Liver (tissue), 9 donors: Measurements from ENCODE around the gene BCAS4. TPM values are rescaled to one million over a fixed set of nuclear protein-coding genes. Genes with fewer than 3 reads are reported as not detected.

Source experiments
- DNase-seq: peaks from one replicate; pipeline ENCODE4 v3.0.0-alpha.2; 2017; ENCODE audit warnings: low spot score
- H3K27ac ChIP-seq, 2 donors: one replicate each; pipeline ENCODE4 v1.7.0; 2013; ENCODE audit warnings: inconsistent platforms in 2 of 2, low read length in 2 of 2, control low read depth in 1 of 2, low read depth in 1 of 2, mild to moderate bottlenecking in 1 of 2
- H3K27me3 ChIP-seq, 4 donors: one replicate each; pipeline versions ENCODE4 v1.6.1 to v1.7.0; 2013; ENCODE audit warnings: low read length in 3 of 4, inconsistent platforms in 1 of 4, mild to moderate bottlenecking in 1 of 4, moderate library complexity in 1 of 4; ENCODE audit not compliant: control insufficient read depth in 4 of 4, insufficient read depth in 4 of 4
- H3K36me3 ChIP-seq, 4 donors: one replicate each; pipeline versions ENCODE4 v1.6.1 to v1.7.0; 2013; ENCODE audit warnings: low read length in 3 of 4, mild to moderate bottlenecking in 3 of 4, low read depth in 1 of 4, moderate library complexity in 1 of 4; ENCODE audit not compliant: control insufficient read depth in 4 of 4, insufficient read depth in 3 of 4
- H3K4me1 ChIP-seq, 4 donors: one replicate each; pipeline versions ENCODE4 v1.6.1 to v1.7.0; 2013; ENCODE audit warnings: low read length in 3 of 4, mild to moderate bottlenecking in 3 of 4, moderate library complexity in 1 of 4; ENCODE audit not compliant: control insufficient read depth in 4 of 4, insufficient read depth in 4 of 4
- H3K4me3 ChIP-seq, 3 donors: one replicate each; pipeline versions ENCODE4 v1.6.1 to v1.7.0; 2013; ENCODE audit warnings: low read length in 3 of 3, control low read depth in 1 of 3, low read depth in 1 of 3, mild to moderate bottlenecking in 1 of 3
- H3K9ac ChIP-seq, 2 donors: one replicate each; pipeline ENCODE4 v1.7.0; 2013; ENCODE audit warnings: low read length in 2 of 2, mild to moderate bottlenecking in 2 of 2, moderate library complexity in 2 of 2, control low read depth in 1 of 2, low read depth in 1 of 2
- H3K9me3 ChIP-seq, 4 donors: one replicate each; pipeline versions ENCODE4 v1.6.1 to v1.7.0; 2013; ENCODE audit warnings: low read length in 3 of 4; ENCODE audit not compliant: control insufficient read depth in 4 of 4
- ATF3 ChIP-seq: IDR thresholded peaks from 2 replicates; pipeline ENCODE4 v1.6.1; 2016; ENCODE audit warnings: antibody characterized with exemption
- CTCF ChIP-seq: fragments of 150-350 bp; IDR thresholded peaks from 2 replicates; pipeline ENCODE4 v1.5.1; 2017; ENCODE audit warnings: improper control_type of control experiment, low read depth, low read length; ENCODE audit not compliant: missing input control
- EGR1 ChIP-seq, 2 donors: IDR thresholded peaks; 2 replicates each; pipeline ENCODE4 v1.6.1; 2016 to 2018; ENCODE audit warnings: antibody characterized with exemption in 2 of 2, low read depth in 2 of 2
- FOXA1 ChIP-seq: IDR thresholded peaks from 2 replicates; pipeline ENCODE4 v1.6.1; 2016; ENCODE audit warnings: antibody characterized with exemption
- GABPA ChIP-seq, 2 donors: IDR thresholded peaks in 1 of 2; conservative IDR thresholded peaks in 1 of 2; 2 replicates each; pipeline ENCODE4 v1.6.1; 2016; ENCODE audit warnings: antibody characterized with exemption in 2 of 2, mild to moderate bottlenecking in 1 of 2, moderate library complexity in 1 of 2
- HNF4G ChIP-seq: IDR thresholded peaks from 2 replicates; pipeline ENCODE4 v1.6.1; 2016; ENCODE audit warnings: antibody characterized with exemption
- JUND ChIP-seq, 2 donors: IDR thresholded peaks; 2 replicates each; pipeline ENCODE4 v1.6.1; 2016; ENCODE audit warnings: antibody characterized with exemption in 2 of 2
- NR2F2 ChIP-seq: IDR thresholded peaks from 2 replicates; pipeline ENCODE4 v1.6.1; 2016; ENCODE audit warnings: antibody characterized with exemption
- REST ChIP-seq: IDR thresholded peaks from 2 replicates; pipeline ENCODE4 v1.6.1; 2016; ENCODE audit warnings: antibody characterized with exemption, mild to moderate bottlenecking
- RXRA ChIP-seq, 2 donors: IDR thresholded peaks; 2 replicates each; pipeline ENCODE4 v1.6.1; 2017 to 2018; ENCODE audit warnings: antibody characterized with exemption in 2 of 2, mild to moderate bottlenecking in 1 of 2
- SP1 ChIP-seq: IDR thresholded peaks from 2 replicates; pipeline ENCODE4 v1.6.1; 2018; ENCODE audit warnings: antibody characterized with exemption, mild to moderate bottlenecking
- TAF1 ChIP-seq: conservative IDR thresholded peaks from 2 replicates; pipeline ENCODE4 v1.6.1; 2016; ENCODE audit warnings: antibody characterized with exemption, mild to moderate bottlenecking
- YY1 ChIP-seq: IDR thresholded peaks from 2 replicates; pipeline ENCODE4 v1.6.1; 2016; ENCODE audit warnings: antibody characterized with exemption, mild to moderate bottlenecking
- WGBS: extraction: QIAGEN DNeasy Blood & Tissue Kit; methylation state at CpG from one replicate; pipeline ENCODE4 v1.1.7; 2013; 5-methylcytosine and 5-hydroxymethylcytosine counted together
- polyA plus RNA-seq, 2 donors: library from polyadenylated mRNA; stranded (reverse) in 1 of 2; unstranded in 1 of 2; fragments of 200-250 nt in 1 of 2; fragments of >200 nt in 1 of 2; fragmentation: Nextera tagmentation in 1 of 2; extraction: Ambion mirVana in 1 of 2; gene quantifications; one replicate each; pipeline versions ENCODE4 v1.2.1 to v1.2.3, GENCODE V29; 2013 to 2015
- total RNA-seq, 2 donors: library from RNA; depleted of rRNA; stranded (reverse); fragments of >200 nt; gene quantifications; one replicate each; pipeline ENCODE4 v1.2.3, GENCODE V29; 2014
- TF ChIP-seq, protein P1 (sequence below): IDR thresholded peaks from 2 replicates; pipeline ENCODE4 v1.6.1; 2016; ENCODE audit warnings: antibody characterized with exemption
- TF ChIP-seq, protein P2 (sequence below): IDR thresholded peaks from 2 replicates; pipeline ENCODE4 v1.6.1; 2016; ENCODE audit warnings: antibody characterized with exemption
- donor health status: healthy.
- donor health status: healthy.
- donor health status: healthy.
- donor health status: healthy.
- donor health status: healthy.

Gene BCAS4
- total and polyA plus RNA-seq, 4 donors, result 0.25 to 0.50 (median 0.47) TPM

GRCh38 chr20:50876816-50877215 lies 82.0 kb downstream of the BCAS4 start:
- WGBS, result 94% methylated on average over 7 of the region's 7 CpGs
- H3K9ac ChIP-seq, result no peak overlapping the region
- DNase-seq, result no peak

More at GRCh38 chr20:50876816-50877215, 82.0 kb downstream of the BCAS4 start:
- no peak for TF ChIP-seq SP1
- TF ChIP-seq ATF3, result no peak
- TF ChIP-seq RXRA (IDR thresholded peaks at IDR 0.05), result no peak
- no peak for TF ChIP-seq REST
- TF ChIP-seq YY1, result no peak
- TF ChIP-seq, protein P1, sequence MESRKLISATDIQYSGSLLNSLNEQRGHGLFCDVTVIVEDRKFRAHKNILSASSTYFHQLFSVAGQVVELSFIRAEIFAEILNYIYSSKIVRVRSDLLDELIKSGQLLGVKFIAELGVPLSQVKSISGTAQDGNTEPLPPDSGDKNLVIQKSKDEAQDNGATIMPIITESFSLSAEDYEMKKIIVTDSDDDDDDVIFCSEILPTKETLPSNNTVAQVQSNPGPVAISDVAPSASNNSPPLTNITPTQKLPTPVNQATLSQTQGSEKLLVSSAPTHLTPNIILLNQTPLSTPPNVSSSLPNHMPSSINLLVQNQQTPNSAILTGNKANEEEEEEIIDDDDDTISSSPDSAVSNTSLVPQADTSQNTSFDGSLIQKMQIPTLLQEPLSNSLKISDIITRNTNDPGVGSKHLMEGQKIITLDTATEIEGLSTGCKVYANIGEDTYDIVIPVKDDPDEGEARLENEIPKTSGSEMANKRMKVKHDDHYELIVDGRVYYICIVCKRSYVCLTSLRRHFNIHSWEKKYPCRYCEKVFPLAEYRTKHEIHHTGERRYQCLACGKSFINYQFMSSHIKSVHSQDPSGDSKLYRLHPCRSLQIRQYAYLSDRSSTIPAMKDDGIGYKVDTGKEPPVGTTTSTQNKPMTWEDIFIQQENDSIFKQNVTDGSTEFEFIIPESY, result no peak
- TF ChIP-seq, protein P2, sequence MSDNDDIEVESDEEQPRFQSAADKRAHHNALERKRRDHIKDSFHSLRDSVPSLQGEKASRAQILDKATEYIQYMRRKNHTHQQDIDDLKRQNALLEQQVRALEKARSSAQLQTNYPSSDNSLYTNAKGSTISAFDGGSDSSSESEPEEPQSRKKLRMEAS, result no peak
- no peak for TF ChIP-seq FOXA1
- no peak for TF ChIP-seq CTCF
- TF ChIP-seq NR2F2, result no peak
- no peak for TF ChIP-seq EGR1 (IDR thresholded peaks at IDR 0.05; ENCODE audit: low read depth in 2 of 2)
- no peak for TF ChIP-seq HNF4G
- no peak for TF ChIP-seq JUND (IDR thresholded peaks at IDR 0.05)
- no peak for TF ChIP-seq GABPA (IDR thresholded peaks at IDR 0.05 in 1 of 2, conservative IDR thresholded peaks at IDR 0.05 in 1 of 2)
- no peak for TF ChIP-seq TAF1
- Histone ChIP-seq H3K9me3 (no peaks in the 10 kb centered on the region), H3K27ac (no peak overlapping the region), H3K4me3 (no peak overlapping the region), H3K4me1 (no peaks in the 10 kb centered on the region), H3K36me3 (no peaks in the 10 kb centered on the region), H3K27me3 (no peaks in the 10 kb centered on the region)
